ENCODE measurements around the gene SV2B. TPM values are rescaled to one million over a fixed set of nuclear protein-coding genes. Genes with fewer than 3 reads are reported as not detected.

Gene SV2B
- total and polyA plus RNA-seq, 2 donors (not counting 3 experiments of a cell fraction or from before 2014, with no cell fraction given): not detected

- no TSS peak for BruUV-seq (replicated peaks)
- Histone ChIP-seq H3K79me2 (ENCODE audit: control insufficient read depth, insufficient read depth, low read length) (no peaks in the 10 kb centered on the region), H3K4me2 (ENCODE audit: insufficient read depth, low read length) (no peak overlapping the region), H3K27ac (ENCODE audit: insufficient read depth, low read depth, low read length) (no peak overlapping the region), H3K9ac (replicated peaks; ENCODE audit: extremely low read depth, insufficient read depth, low read length) (no peak overlapping the region), H3K27me3 (ENCODE audit: control insufficient read depth in 2 of 2, insufficient read depth in 2 of 2, low read length in 2 of 2) (no peaks in the 10 kb centered on the region), H2AFZ (ENCODE audit: low read depth, low read length) (no peak overlapping the region), H3K4me3 (replicated peaks in 1 of 3; ENCODE audit: insufficient read depth in 1 of 3, low read depth in 1 of 3, low read length in 3 of 3) (no peak overlapping the region), H4K20me1 (replicated peaks; ENCODE audit: control insufficient read depth, extremely low read depth, insufficient read depth, low read length) (no peaks in the 10 kb centered on the region), H3K9me1 (replicated peaks; ENCODE audit: control insufficient read depth, extremely low read depth, insufficient read depth, low read length) (no peaks in the 10 kb centered on the region), H3K36me3 (ENCODE audit: control insufficient read depth in 2 of 2, extremely low read depth in 1 of 2, insufficient read depth in 2 of 2, low read length in 2 of 2) (no peaks in the 10 kb centered on the region), H3K4me1 (ENCODE audit: control insufficient read depth, extremely low read depth, insufficient read depth, low read length) (no peaks in the 10 kb centered on the region), H3K9me3 (replicated peaks; ENCODE audit: control insufficient read depth, insufficient read depth, low read length) (no peaks in the 10 kb centered on the region)
- FAIRE-seq (no peak), DNase-seq (ENCODE audit: low read depth, low spot score) (no peak)
- dilution Hi-C loops (cut with MboI; ENCODE audit: extremely low pct_ligation_motif_present, low sequenced_read_pairs) (no loop called here), intact Hi-C loops (cut with micrococcal nuclease) (no loop called here)
- POLR2A ChIA-PET: no interaction called here
- CTCF ChIA-PET: no interaction called here
- TF ChIP-seq MAX (IDR thresholded peaks at IDR 0.05; ENCODE audit: insufficient read depth, insufficient read length): no peak
- TF ChIP-seq CTCF (IDR thresholded peaks at IDR 0.05; ENCODE audit: extremely low read depth in 1 of 2, insufficient read depth in 1 of 2, low read depth in 1 of 2, low read length in 2 of 2): no peak
- no peak for TF ChIP-seq MYC (IDR thresholded peaks at IDR 0.05; ENCODE audit: low read depth, low read length)
- TF ChIP-seq GATA2 (IDR thresholded peaks at IDR 0.05; ENCODE audit: insufficient read depth, insufficient read length, low read depth, low read length): no peak
- no peak for TF ChIP-seq EZH2 (IDR thresholded peaks at IDR 0.05; ENCODE audit: borderline replicate concordance, low read depth, low read length, severe bottlenecking)
- no peak for TF ChIP-seq JUN (IDR thresholded peaks at IDR 0.05; ENCODE audit: borderline replicate concordance, insufficient read depth, insufficient read length, low read depth)
- no peak for TF ChIP-seq POLR2A (IDR thresholded peaks at IDR 0.05; ENCODE audit: low read depth, low read length)
- no peak for TF ChIP-seq FOS (IDR thresholded peaks at IDR 0.05; ENCODE audit: borderline replicate concordance, insufficient read depth, low read length)
- no peak for TF ChIP-seq POLR2AphosphoS5 (IDR thresholded peaks at IDR 0.05; ENCODE audit: insufficient read depth, low read depth, low read length)
Measured at GRCh38 chr15:91148243-91148642, 48.2 kb downstream of the SV2B start.
